NCI-H345 (cell line): ENCODE measurements around the gene FXYD5.

Experiments used
- DNase-seq: peaks from one replicate; lab custom pipeline; 2025; lab: John Stamatoyannopoulos, UW

Gene FXYD5

GRCh38 chr19:35154525-35155406 is at the start of gene FXYD5:
Gene FXYD5 (plus strand): TSS chr19:35154735. CDS start chr19:35155551, 816 bp downstream.
- DNase-seq, result peak; percentile 51

- DNase-seq, result no peak
Observed at GRCh38 chr19:35105047-35105410, 49.5 kb upstream of the FXYD5 start.

- DNase-seq, result no peak
Observed at GRCh38 chr19:35105411-35106290, 48.9 kb upstream of the FXYD5 start.

GRCh38 chr19:35106291-35106583 is 48.3 kb upstream of the FXYD5 start:
- DNase-seq, result no peak

GRCh38 chr19:35106898-35107541 is 47.5 kb upstream of the FXYD5 start:
- no peak for DNase-seq

- no peak for DNase-seq
Observed at GRCh38 chr19:35107545-35107944, 47.0 kb upstream of the FXYD5 start.

- DNase-seq, result no peak
Observed at GRCh38 chr19:35108730-35109129, 45.8 kb upstream of the FXYD5 start.

- DNase-seq, result no peak
Observed at GRCh38 chr19:35109395-35110112, 45.0 kb upstream of the FXYD5 start.

GRCh38 chr19:35110974-35111373 is 43.6 kb upstream of the FXYD5 start:
- DNase-seq, result no peak

- DNase-seq, result no peak
Observed at GRCh38 chr19:35112995-35113688, 41.4 kb upstream of the FXYD5 start.

- DNase-seq, result peak; percentile 67
Observed at GRCh38 chr19:35114353-35115176, 40.0 kb upstream of the FXYD5 start.

GRCh38 chr19:35115177-35115951 is 39.2 kb upstream of the FXYD5 start, which contains the start of gene FXYD3:
Gene FXYD3 (plus strand): TSS chr19:35115823. CDS start chr19:35119377, 3,554 bp downstream.
- DNase-seq, result no peak

- peak; percentile 13 for DNase-seq
Observed at GRCh38 chr19:35116072-35116801, 38.3 kb upstream of the FXYD5 start.

GRCh38 chr19:35117116-35117515 is 37.4 kb upstream of the FXYD5 start:
- DNase-seq, result no peak

GRCh38 chr19:35117799-35118198 is 36.7 kb upstream of the FXYD5 start:
- no peak for DNase-seq

- no peak for DNase-seq
Observed at GRCh38 chr19:35118268-35119020, 36.1 kb upstream of the FXYD5 start.

GRCh38 chr19:35119091-35119490 is 35.4 kb upstream of the FXYD5 start:
- DNase-seq, result no peak

- DNase-seq, result no peak
Observed at GRCh38 chr19:35119578-35120155, 34.9 kb upstream of the FXYD5 start.
